Activated B cell treated with CpG ODN at 0.5 μM for 24 hours (primary cell): ENCODE results near the gene IFNA21. TPM values are rescaled to one million over a fixed set of nuclear protein-coding genes. Genes with fewer than 3 reads are reported as not detected.
A peak's percentile ranks its signal among the peaks of the same experiment; 100 is the strongest.
"Not testable (repeated sequence)": the region's sequence is repeated elsewhere in the genome, so short reads cannot be mapped to it uniquely, and the experiment has no call there.

ENCODE experiments used
- ATAC-seq: fragments of 200-7000 bp; cut with Tn5 transposase; one replicate; pipeline ENCODE4 v1.10.0; 2021; ENCODE audit warnings: low read depth, mild to moderate bottlenecking, moderate library complexity
- CTCF ChIA-PET: fragments of 350-600 bp; sonication (Branson Sonifier 250); formaldehyde crosslinking; loops from one replicate; lab custom pipeline; 2021; ENCODE audit warnings: antibody characterized with exemption; lab: Charles Lee
- POLR2A ChIA-PET: fragments of 350-600 bp; sonication (Branson Sonifier 250); formaldehyde crosslinking; loops from one replicate; lab custom pipeline; 2021; ENCODE audit warnings: antibody characterized with exemption; lab: Charles Lee
- DNase-seq: peaks from one replicate; pipeline ENCODE4 v3.0.0; 2022
- H3K27ac Mint-ChIP-seq: one replicate; pipeline ENCODE4 v1.8.0; 2020; ENCODE audit warnings: mixed read lengths
- H3K27me3 Mint-ChIP-seq: one replicate; pipeline ENCODE4 v1.8.0; 2021; ENCODE audit warnings: mixed read lengths
- H3K36me3 Mint-ChIP-seq: one replicate; pipeline ENCODE4 v1.8.0; 2021; ENCODE audit warnings: low read depth, mixed read lengths
- H3K4me1 Mint-ChIP-seq: one replicate; pipeline ENCODE4 v1.8.0; 2021; ENCODE audit warnings: mixed read lengths
- H3K4me3 Mint-ChIP-seq: one replicate; pipeline ENCODE4 v1.8.0; 2020; ENCODE audit warnings: mild to moderate bottlenecking, mixed read lengths
- H3K9me3 Mint-ChIP-seq: one replicate; pipeline ENCODE4 v1.8.0; 2020; ENCODE audit warnings: mixed read lengths
- intact Hi-C: fragments of 100-400 bp; cut with micrococcal nuclease; formaldehyde crosslinking; loops from one replicate; pipeline ENCODE4 v1.15.1; 2024
- total RNA-seq: library from RNA; stranded (reverse); gene quantifications from 2 replicates; pipeline ENCODE4 v1.2.3, GENCODE V29; 2022
- TF ChIP-seq, protein P1 (sequence below): fragments of 200-600 bp; IDR thresholded peaks from one replicate; pipeline ENCODE4 v1.8.0; 2022; ENCODE audit warnings: antibody characterized with exemption, mild to moderate bottlenecking

The IFNA21 gene
- total RNA-seq, 1 donor from 2014 or later = not detected

- Mint-ChIP-seq H3K4me1 (peaks cover 24% of the 10 kb centered on the region), H3K9me3 (peaks cover 10% of the 10 kb centered on the region), H3K27ac (no peak overlapping the region), H3K36me3 (no peaks in the 10 kb centered on the region), H3K4me3 (peak overlapping the region; percentile 36), H3K27me3 (no peaks in the 10 kb centered on the region)
- TF ChIP-seq, protein P1, sequence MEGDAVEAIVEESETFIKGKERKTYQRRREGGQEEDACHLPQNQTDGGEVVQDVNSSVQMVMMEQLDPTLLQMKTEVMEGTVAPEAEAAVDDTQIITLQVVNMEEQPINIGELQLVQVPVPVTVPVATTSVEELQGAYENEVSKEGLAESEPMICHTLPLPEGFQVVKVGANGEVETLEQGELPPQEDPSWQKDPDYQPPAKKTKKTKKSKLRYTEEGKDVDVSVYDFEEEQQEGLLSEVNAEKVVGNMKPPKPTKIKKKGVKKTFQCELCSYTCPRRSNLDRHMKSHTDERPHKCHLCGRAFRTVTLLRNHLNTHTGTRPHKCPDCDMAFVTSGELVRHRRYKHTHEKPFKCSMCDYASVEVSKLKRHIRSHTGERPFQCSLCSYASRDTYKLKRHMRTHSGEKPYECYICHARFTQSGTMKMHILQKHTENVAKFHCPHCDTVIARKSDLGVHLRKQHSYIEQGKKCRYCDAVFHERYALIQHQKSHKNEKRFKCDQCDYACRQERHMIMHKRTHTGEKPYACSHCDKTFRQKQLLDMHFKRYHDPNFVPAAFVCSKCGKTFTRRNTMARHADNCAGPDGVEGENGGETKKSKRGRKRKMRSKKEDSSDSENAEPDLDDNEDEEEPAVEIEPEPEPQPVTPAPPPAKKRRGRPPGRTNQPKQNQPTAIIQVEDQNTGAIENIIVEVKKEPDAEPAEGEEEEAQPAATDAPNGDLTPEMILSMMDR = no peak
- ChIA-PET POLR2A (no interaction called here), CTCF (no interaction called here)
- intact Hi-C loops = no loop called here
- no peak for ATAC-seq
- no peak for DNase-seq
Measured at GRCh38 chr9:21144603-21145002, 21.9 kb downstream of the IFNA21 start.

- Mint-ChIP-seq H3K9me3 (no peaks in the 10 kb centered on the region), H3K27ac (no peak within 1 kb of the TSS), H3K4me1 (peaks cover 24% of the 10 kb centered on the region), H3K36me3 (no peaks in the 10 kb centered on the region), H3K27me3 (no peaks in the 10 kb centered on the region), H3K4me3 (no peak within 1 kb of the TSS)
- TF ChIP-seq, protein P1 = no peak
- ChIA-PET CTCF (no interaction called here), POLR2A (no interaction called here)
- intact Hi-C loops = no loop called here
- DNase-seq (no peak), ATAC-seq (no peak)
Measured at GRCh38 chr9:21141427-21141882, 25.0 kb downstream of the IFNA21 start, which contains the start of gene IFNW1. IFNW1 (minus strand) TSS chr9:21141832; CDS start chr9:21141570, 262 bp downstream.

DNA sequence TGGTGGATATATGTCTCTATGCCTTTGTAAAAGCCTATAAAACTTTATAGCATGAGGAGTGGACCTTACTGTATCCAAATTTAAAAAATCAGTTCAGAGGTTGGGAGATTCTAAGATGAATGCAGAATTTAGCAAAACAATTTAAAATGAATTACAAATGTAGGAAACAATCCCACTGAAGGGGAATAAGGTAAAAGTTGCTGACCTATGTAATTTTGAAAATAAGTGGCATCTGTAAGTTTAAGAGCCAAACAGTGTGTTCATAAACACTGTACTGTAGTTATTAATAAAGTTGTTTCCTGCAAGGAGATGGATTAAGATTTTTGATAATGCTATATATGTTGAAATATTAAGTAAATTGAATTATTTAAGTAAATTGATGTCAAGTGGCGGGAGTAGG lies 29.4 kb downstream of the IFNA21 start:
- CTCF ChIA-PET = no interaction called here
- TF ChIP-seq, protein P1 = no peak
- Mint-ChIP-seq H3K4me3 (no peak overlapping the region), H3K9me3 (no peaks in the 10 kb centered on the region), H3K27me3 (peaks cover 6% of the 10 kb centered on the region), H3K27ac (no peak overlapping the region), H3K4me1 (peaks cover 2% of the 10 kb centered on the region), H3K36me3 (no peaks in the 10 kb centered on the region)
- DNase-seq (no peak), ATAC-seq (no peak)
- POLR2A ChIA-PET = no interaction called here
- intact Hi-C loops = no loop called here

GRCh38 chr9:21135736-21136135 lies 30.7 kb downstream of the IFNA21 start:
- Mint-ChIP-seq H3K27me3 (peaks cover 6% of the 10 kb centered on the region), H3K9me3 (no peaks in the 10 kb centered on the region), H3K4me3 (no peak overlapping the region), H3K4me1 (no peaks in the 10 kb centered on the region), H3K36me3 (no peaks in the 10 kb centered on the region), H3K27ac (no peak overlapping the region)
- TF ChIP-seq, protein P1 = no peak
- no peak for DNase-seq
- POLR2A ChIA-PET = no interaction called here
- intact Hi-C loops = no loop called here
- CTCF ChIA-PET = no interaction called here
- no peak for ATAC-seq

DNA sequence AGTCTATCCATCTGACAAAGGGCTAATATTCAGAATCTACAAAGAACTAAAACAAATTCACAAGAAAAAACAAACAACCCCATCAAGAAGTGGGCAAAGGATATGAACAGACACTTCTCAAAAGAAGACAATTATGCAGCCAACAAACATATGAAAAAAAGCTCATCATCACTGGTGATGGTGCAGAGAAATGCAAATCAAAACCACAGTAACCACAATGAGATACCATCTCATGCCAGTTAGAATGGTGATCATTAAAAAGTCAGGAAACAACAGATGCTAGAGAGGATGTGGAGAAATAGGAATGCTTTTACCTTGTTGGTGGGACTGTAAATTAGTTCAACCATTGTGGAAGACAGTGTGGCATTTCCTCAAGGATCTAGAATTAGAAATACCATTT lies 38.3 kb downstream of the IFNA21 start:
- intact Hi-C loops, H3K4me3 Mint-ChIP-seq, CTCF ChIA-PET, H3K27ac Mint-ChIP-seq, H3K4me1 Mint-ChIP-seq, ATAC-seq, POLR2A ChIA-PET, H3K36me3 Mint-ChIP-seq, H3K27me3 Mint-ChIP-seq, DNase-seq, H3K9me3 Mint-ChIP-seq: not testable (repeated sequence)
